ENCODE results near the gene CR2.

CR2 gene

GRCh38 chr1:207493212-207493611 lies 39.1 kb downstream of the CR2 start:
- H3K4me3 ChIP-seq (ENCODE audit: low read depth, low read length), result no peak overlapping the region
- no peak for TF ChIP-seq CTCF (IDR thresholded peaks at IDR 0.05; ENCODE audit: insufficient read depth, low read depth, low read length, missing control alignments)
- DNase-seq (ENCODE audit: low read depth), result peak; percentile 6

GRCh38 chr1:207494171-207494570 lies 40.0 kb downstream of the CR2 start:
- TF ChIP-seq CTCF (IDR thresholded peaks at IDR 0.05; ENCODE audit: insufficient read depth, low read depth, low read length, missing control alignments), result no peak
- DNase-seq (ENCODE audit: low read depth), result no peak
- H3K4me3 ChIP-seq (ENCODE audit: low read depth, low read length), result no peak overlapping the region

GRCh38 chr1:207495281-207495680 lies 41.2 kb downstream of the CR2 start:
- DNase-seq (ENCODE audit: low read depth), result peak; percentile 36
- TF ChIP-seq CTCF (IDR thresholded peaks at IDR 0.05; ENCODE audit: insufficient read depth, low read depth, low read length, missing control alignments), result peak; percentile 5
- H3K4me3 ChIP-seq (ENCODE audit: low read depth, low read length), result peak overlapping the region; percentile 60

GRCh38 chr1:207495801-207496792 lies 42.0 kb downstream of the CR2 start, which contains the start of gene CR1:
CR1 (plus strand) TSS chr1:207496157; CDS start chr1:207496268, 111 bp downstream.
- peak within 1 kb of the TSS; percentile 60 for H3K4me3 ChIP-seq (ENCODE audit: low read depth, low read length)

GRCh38 chr1:207497941-207498340 lies 43.8 kb downstream of the CR2 start:
- peak; percentile 61 for DNase-seq (ENCODE audit: low read depth)
- H3K4me3 ChIP-seq (ENCODE audit: low read depth, low read length), result peak overlapping the region; percentile 60; the same call in 1 of the 2 replicates
- no peak for TF ChIP-seq CTCF (IDR thresholded peaks at IDR 0.05; ENCODE audit: insufficient read depth, low read depth, low read length, missing control alignments)

More at GRCh38 chr1:207495801-207496792, 42.0 kb downstream of the CR2 start, which contains the start of gene CR1:
- TF ChIP-seq CTCF (IDR thresholded peaks at IDR 0.05; ENCODE audit: insufficient read depth, low read depth, low read length, missing control alignments), result no peak
- DNase-seq (ENCODE audit: low read depth), result peak; percentile 59

GRCh38 chr1:207499573-207499972 lies 45.4 kb downstream of the CR2 start:
- TF ChIP-seq CTCF (IDR thresholded peaks at IDR 0.05; ENCODE audit: insufficient read depth, low read depth, low read length, missing control alignments), result peak; percentile 75
- peak; percentile 84 for DNase-seq (ENCODE audit: low read depth)
- no peak overlapping the region for H3K4me3 ChIP-seq (ENCODE audit: low read depth, low read length)

All from GM12865 (cell line).